ENCODE data around the gene P2RY2. TPM values are rescaled to one million over a fixed set of nuclear protein-coding genes. Genes with fewer than 3 reads are reported as not detected.
A peak's percentile ranks its signal among the peaks of the same experiment; 100 is the strongest.

P2RY2 gene
- polyA plus RNA-seq, 1 of the 3 experiments (the other 2 are of a cell fraction), result 0.12 TPM

DNA sequence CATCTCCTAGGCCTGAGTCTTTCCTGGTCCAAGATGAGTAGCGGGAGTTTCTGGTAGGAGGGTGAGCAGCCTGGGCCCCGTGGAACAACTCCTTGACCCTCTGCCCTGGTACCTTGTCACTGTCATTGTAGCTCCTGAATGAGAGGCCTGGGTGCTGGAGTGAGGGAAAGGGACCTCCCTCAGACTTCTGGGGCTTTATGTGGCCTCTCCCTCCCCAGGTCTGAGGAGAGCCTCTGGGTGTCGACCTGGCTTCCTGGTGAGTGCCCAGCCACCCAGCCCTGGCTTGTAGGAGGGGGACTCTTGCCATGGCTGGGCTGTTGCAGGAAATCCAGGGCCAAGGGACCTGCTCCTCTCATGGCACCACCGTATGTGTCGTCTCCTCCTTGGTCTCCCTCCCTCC, 3.9 kb downstream of the P2RY2 start:
- CTCF ChIA-PET, result no interaction called here
- no peak overlapping the region for H3K4me2 ChIP-seq
- DNase-seq, result no peak
- peaks cover 0 to 4% of the 10 kb centered on the region in 2 experiments; a peak in 1 of 4 replicates for H3K4me1 ChIP-seq (ENCODE audit: control insufficient read depth in 1 of 2, insufficient read depth in 2 of 2, low read depth in 1 of 2, low read length in 1 of 2)
- no peaks in the 10 kb centered on the region for H3K79me2 ChIP-seq (ENCODE audit: insufficient read depth)
- no peaks in the 10 kb centered on the region for H3K36me3 ChIP-seq (replicated peaks in 1 of 2; ENCODE audit: control insufficient read depth in 1 of 2, insufficient read depth in 2 of 2, low read length in 1 of 2)
- H3K9ac ChIP-seq, result no peak overlapping the region
- H3K9me2 ChIP-seq, result no peaks in the 10 kb centered on the region
- no peak overlapping the region for H3K27ac ChIP-seq (ENCODE audit: low read depth in 2 of 2, low read length in 1 of 2)
- peaks cover 8% of the 10 kb centered on the region for H3K27me3 ChIP-seq (ENCODE audit: insufficient read depth)
- H3K9me3 ChIP-seq, result no peaks in the 10 kb centered on the region
- POLR2A ChIA-PET, result no interaction called here
- no peak overlapping the region for H3K4me3 ChIP-seq (ENCODE audit: low read depth in 2 of 2, low read length in 1 of 2)
- no peak overlapping the region for H2AFZ ChIP-seq (ENCODE audit: low read depth)
- TF ChIP-seq POLR2AphosphoS5 (IDR thresholded peaks at IDR 0.05; ENCODE audit: low read depth, low read length) (no peak), TAF1 (IDR thresholded peaks at IDR 0.05; ENCODE audit: borderline replicate concordance, low read depth, low read length) (no peak), GATA2 (CRISPR knock-in tag; IDR thresholded peaks at IDR 0.05) (no peak), MEF2A (IDR thresholded peaks at IDR 0.05; ENCODE audit: borderline replicate concordance, low read depth) (no peak), CHD2 (IDR thresholded peaks at IDR 0.05; ENCODE audit: low read length, partially characterized antibody) (no peak), NFIC (IDR thresholded peaks at IDR 0.05; ENCODE audit: borderline replicate concordance) (no peak), RFX5 (IDR thresholded peaks at IDR 0.05; ENCODE audit: low read length) (no peak)
- TF ChIP-seq, protein P1, sequence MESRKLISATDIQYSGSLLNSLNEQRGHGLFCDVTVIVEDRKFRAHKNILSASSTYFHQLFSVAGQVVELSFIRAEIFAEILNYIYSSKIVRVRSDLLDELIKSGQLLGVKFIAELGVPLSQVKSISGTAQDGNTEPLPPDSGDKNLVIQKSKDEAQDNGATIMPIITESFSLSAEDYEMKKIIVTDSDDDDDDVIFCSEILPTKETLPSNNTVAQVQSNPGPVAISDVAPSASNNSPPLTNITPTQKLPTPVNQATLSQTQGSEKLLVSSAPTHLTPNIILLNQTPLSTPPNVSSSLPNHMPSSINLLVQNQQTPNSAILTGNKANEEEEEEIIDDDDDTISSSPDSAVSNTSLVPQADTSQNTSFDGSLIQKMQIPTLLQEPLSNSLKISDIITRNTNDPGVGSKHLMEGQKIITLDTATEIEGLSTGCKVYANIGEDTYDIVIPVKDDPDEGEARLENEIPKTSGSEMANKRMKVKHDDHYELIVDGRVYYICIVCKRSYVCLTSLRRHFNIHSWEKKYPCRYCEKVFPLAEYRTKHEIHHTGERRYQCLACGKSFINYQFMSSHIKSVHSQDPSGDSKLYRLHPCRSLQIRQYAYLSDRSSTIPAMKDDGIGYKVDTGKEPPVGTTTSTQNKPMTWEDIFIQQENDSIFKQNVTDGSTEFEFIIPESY (IDR thresholded peaks at IDR 0.05; ENCODE audit: borderline replicate concordance, low read depth), result no peak
- TF ChIP-seq, protein P2, sequence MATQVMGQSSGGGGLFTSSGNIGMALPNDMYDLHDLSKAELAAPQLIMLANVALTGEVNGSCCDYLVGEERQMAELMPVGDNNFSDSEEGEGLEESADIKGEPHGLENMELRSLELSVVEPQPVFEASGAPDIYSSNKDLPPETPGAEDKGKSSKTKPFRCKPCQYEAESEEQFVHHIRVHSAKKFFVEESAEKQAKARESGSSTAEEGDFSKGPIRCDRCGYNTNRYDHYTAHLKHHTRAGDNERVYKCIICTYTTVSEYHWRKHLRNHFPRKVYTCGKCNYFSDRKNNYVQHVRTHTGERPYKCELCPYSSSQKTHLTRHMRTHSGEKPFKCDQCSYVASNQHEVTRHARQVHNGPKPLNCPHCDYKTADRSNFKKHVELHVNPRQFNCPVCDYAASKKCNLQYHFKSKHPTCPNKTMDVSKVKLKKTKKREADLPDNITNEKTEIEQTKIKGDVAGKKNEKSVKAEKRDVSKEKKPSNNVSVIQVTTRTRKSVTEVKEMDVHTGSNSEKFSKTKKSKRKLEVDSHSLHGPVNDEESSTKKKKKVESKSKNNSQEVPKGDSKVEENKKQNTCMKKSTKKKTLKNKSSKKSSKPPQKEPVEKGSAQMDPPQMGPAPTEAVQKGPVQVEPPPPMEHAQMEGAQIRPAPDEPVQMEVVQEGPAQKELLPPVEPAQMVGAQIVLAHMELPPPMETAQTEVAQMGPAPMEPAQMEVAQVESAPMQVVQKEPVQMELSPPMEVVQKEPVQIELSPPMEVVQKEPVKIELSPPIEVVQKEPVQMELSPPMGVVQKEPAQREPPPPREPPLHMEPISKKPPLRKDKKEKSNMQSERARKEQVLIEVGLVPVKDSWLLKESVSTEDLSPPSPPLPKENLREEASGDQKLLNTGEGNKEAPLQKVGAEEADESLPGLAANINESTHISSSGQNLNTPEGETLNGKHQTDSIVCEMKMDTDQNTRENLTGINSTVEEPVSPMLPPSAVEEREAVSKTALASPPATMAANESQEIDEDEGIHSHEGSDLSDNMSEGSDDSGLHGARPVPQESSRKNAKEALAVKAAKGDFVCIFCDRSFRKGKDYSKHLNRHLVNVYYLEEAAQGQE (IDR thresholded peaks at IDR 0.05; ENCODE audit: low read depth, low read length), result no peak
- H3F3A ChIP-seq (replicated peaks; ENCODE audit: insufficient read depth), result no peaks in the 10 kb centered on the region
- 75% methylated on average over 3 of the region's 5 CpGs for WGBS (ENCODE audit: low lambda C conversion rate)
- H4K20me1 ChIP-seq (ENCODE audit: insufficient read depth), result no peaks in the 10 kb centered on the region

DNA sequence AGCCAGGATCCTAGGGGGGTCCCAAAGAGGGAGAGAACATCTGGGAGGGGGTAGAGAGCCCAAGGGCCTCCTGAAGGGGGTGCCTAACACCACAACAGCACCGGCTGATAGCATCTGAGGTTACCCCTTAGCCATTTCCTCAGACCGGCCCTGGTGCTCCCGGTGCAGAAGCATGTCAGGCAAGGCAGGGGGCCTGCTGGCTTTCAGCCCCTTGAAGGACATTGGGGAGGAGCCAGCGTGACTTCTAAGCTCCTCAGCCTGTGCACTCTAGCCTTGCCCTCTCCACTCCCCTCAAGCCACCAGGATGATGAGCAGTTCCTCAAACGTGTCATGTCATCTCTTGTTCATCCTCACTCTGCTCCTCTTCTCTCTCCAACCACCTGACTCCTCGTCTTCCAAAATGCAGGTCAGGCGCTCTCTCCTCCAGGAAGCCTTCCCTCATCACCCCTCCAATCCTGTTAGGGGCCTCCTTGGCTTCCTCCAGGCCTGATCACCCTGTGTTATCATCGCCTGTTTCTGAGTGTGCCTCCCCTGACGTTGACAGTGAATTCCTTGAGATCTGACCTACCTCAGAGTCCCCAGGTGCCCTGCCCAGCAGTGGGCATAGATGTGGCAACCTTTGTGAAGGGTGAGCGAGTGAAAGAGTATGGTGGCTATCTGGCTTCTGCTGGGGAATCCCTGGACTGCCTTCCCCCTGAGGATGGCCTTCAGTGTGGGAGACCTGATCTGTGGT, 6.1 kb downstream of the P2RY2 start:
- POLR2A ChIA-PET, result no interaction called here
- CTCF ChIA-PET, result interaction anchor here (1.0 to 1.4 kb wide), 2 partner anchors 12 to 19 kb away, joined by 3 read pairs; no protein-coding TSS in a partner anchor
- no peak overlapping the region for H3K9ac ChIP-seq

More for the DNA sequence above, 6.1 kb downstream of the P2RY2 start:
- H3K27ac ChIP-seq (ENCODE audit: low read depth in 2 of 2, low read length in 1 of 2), result no peak overlapping the region
- no peaks in the 10 kb centered on the region for H3K4me1 ChIP-seq (ENCODE audit: control insufficient read depth in 1 of 2, insufficient read depth in 2 of 2, low read depth in 1 of 2, low read length in 1 of 2)
- H4K20me1 ChIP-seq (ENCODE audit: insufficient read depth), result no peaks in the 10 kb centered on the region
- TF ChIP-seq, protein P3, sequence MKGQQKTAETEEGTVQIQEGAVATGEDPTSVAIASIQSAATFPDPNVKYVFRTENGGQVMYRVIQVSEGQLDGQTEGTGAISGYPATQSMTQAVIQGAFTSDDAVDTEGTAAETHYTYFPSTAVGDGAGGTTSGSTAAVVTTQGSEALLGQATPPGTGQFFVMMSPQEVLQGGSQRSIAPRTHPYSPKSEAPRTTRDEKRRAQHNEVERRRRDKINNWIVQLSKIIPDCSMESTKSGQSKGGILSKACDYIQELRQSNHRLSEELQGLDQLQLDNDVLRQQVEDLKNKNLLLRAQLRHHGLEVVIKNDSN (IDR thresholded peaks at IDR 0.05; ENCODE audit: borderline replicate concordance, low read depth), result no peak
- no peak for TF ChIP-seq YY1 (IDR thresholded peaks at IDR 0.05; ENCODE audit: low read depth)
- TF ChIP-seq TEAD4 (IDR thresholded peaks at IDR 0.05; ENCODE audit: borderline replicate concordance, insufficient read depth), result no peak
- TF ChIP-seq TAF1 (IDR thresholded peaks at IDR 0.05; ENCODE audit: borderline replicate concordance, low read depth, low read length), result no peak
- TF ChIP-seq RAD21 (IDR thresholded peaks at IDR 0.05; ENCODE audit: low read length), result no peak
- no peak for TF ChIP-seq SIN3A (IDR thresholded peaks at IDR 0.05; ENCODE audit: borderline replicate concordance, low read depth, low read length)
- no peak for TF ChIP-seq GATA2 (CRISPR knock-in tag; IDR thresholded peaks at IDR 0.05)
- no peak for TF ChIP-seq EZH2phosphoT487 (IDR thresholded peaks at IDR 0.05; ENCODE audit: borderline replicate concordance, low read depth)
- no peak overlapping the region for H3K4me2 ChIP-seq
- no peak overlapping the region for H3K4me3 ChIP-seq (ENCODE audit: low read depth in 2 of 2, low read length in 1 of 2)
- no peaks in the 10 kb centered on the region for H3K36me3 ChIP-seq (replicated peaks in 1 of 2; ENCODE audit: control insufficient read depth in 1 of 2, insufficient read depth in 2 of 2, low read length in 1 of 2)
- peak; percentile 4 for DNase-seq
- H3K9me2 ChIP-seq, result no peaks in the 10 kb centered on the region
- 78% methylated on average over 9 of the region's 10 CpGs for WGBS (ENCODE audit: low lambda C conversion rate)
- no peak overlapping the region for H2AFZ ChIP-seq (ENCODE audit: low read depth)
- H3K79me2 ChIP-seq (ENCODE audit: insufficient read depth), result no peaks in the 10 kb centered on the region
- no peaks in the 10 kb centered on the region for H3K27me3 ChIP-seq (ENCODE audit: insufficient read depth)
- no peaks in the 10 kb centered on the region for H3F3A ChIP-seq (replicated peaks; ENCODE audit: insufficient read depth)
- no peaks in the 10 kb centered on the region for H3K9me3 ChIP-seq
